HCT116 (cell line): ENCODE results near the gene OGDHL. TPM values are rescaled to one million over a fixed set of nuclear protein-coding genes. Genes with fewer than 3 reads are reported as not detected.

ENCODE experiments used
- ATAC-seq: fragments of 200-7000 bp; cut with Tn5 transposase; 2 replicates; pipeline ENCODE4 v1.9.1; 2020; ENCODE audit warnings: mild to moderate bottlenecking, moderate library complexity
- BruUV-seq: library from RNA; stranded (reverse); fragments of 400-500 nt; replicated peaks from 2 replicates; lab custom pipeline; 2021; lab: Mats Ljungman, UMichigan
- CTCF ChIA-PET: fragments of 300-600 bp; sonication (Branson Sonifier 250); formaldehyde crosslinking; loops from one replicate; lab custom pipeline; 2021; ENCODE audit warnings: antibody characterized with exemption; lab: Charles Lee
- POLR2A ChIA-PET: fragments of 300-600, 350-600 bp; sonication (Branson Sonifier 250); formaldehyde crosslinking; loops from one replicate; lab custom pipeline; 2021; ENCODE audit warnings: antibody characterized with exemption; lab: Charles Lee
- RAD21 ChIA-PET, 2 experiments: fragments of 300-600 bp; sonication (Branson Sonifier 250); formaldehyde crosslinking; loops; one replicate each; lab custom pipeline; 2023; ENCODE audit warnings: low total read pairs in 2 of 2; ENCODE audit not compliant: uncharacterized antibody in 2 of 2, unreplicated experiment in 2 of 2, low non-redundant PET in 1 of 2; lab: Charles Lee
- DNase-seq: peaks from one replicate; pipeline ENCODE4 v3.0.0-alpha.2; 2010; ENCODE audit warnings: low read depth, low spot score
- H2AFZ ChIP-seq: fragments of 200-600 bp; shearing (Covaris generic), sonication (generic); 2 replicates; pipeline ENCODE4 v1.6.1; 2017; ENCODE audit warnings: low read depth, mixed run types, mixed read lengths, antibody characterized with exemption, low read length; ENCODE audit not compliant: poor library complexity, severe bottlenecking
- H3K27ac ChIP-seq: 2 replicates; pipeline ENCODE4 v1.5.1; 2012; ENCODE audit warnings: low read depth, low read length
- H3K27me3 ChIP-seq: fragments of 200-600 bp; sonication (generic); 2 replicates; pipeline ENCODE4 v1.6.1; 2016; ENCODE audit warnings: mixed run types, low read length, mixed read lengths; ENCODE audit not compliant: insufficient read depth
- H3K36me3 ChIP-seq, 2 experiments: fragments of 200-500 bp in 1 of 2; fragments of 200-600 bp in 1 of 2; sonication (Bioruptor generic) in 1 of 2; sonication (generic) in 1 of 2; 2 replicates each; pipeline versions ENCODE4 v1.5.1 to v1.6.1; 2014 to 2016; ENCODE audit warnings: low read length in 2 of 2, inconsistent platforms in 1 of 2, mixed read lengths in 1 of 2, mixed run types in 1 of 2; ENCODE audit not compliant: insufficient read depth in 2 of 2, control insufficient read depth in 1 of 2
- H3K4me1 ChIP-seq, 2 experiments: fragments of 200-600 bp in 1 of 2; sonication (generic) in 1 of 2; 2 replicates each; pipeline versions ENCODE4 v1.5.1 to v1.6.1; 2012 to 2017; ENCODE audit warnings: low read length in 2 of 2, inconsistent platforms in 1 of 2, mild to moderate bottlenecking in 1 of 2, mixed read lengths in 1 of 2, mixed run types in 1 of 2, moderate library complexity in 1 of 2; ENCODE audit not compliant: insufficient read depth in 2 of 2, control insufficient read depth in 1 of 2
- H3K4me2 ChIP-seq: fragments of 200-600 bp; sonication (generic); 2 replicates; pipeline ENCODE4 v1.6.1; 2017; ENCODE audit warnings: mixed run types, low read length, mixed read lengths
- H3K4me3 ChIP-seq, 2 experiments: fragments of 200-600 bp in 1 of 2; sonication (generic) in 1 of 2; replicated peaks in 1 of 2; 2 replicates each; pipeline ENCODE4 v1.5.1; 2011 to 2016; ENCODE audit warnings: low read length in 2 of 2, control low read depth in 1 of 2, low read depth in 1 of 2, mild to moderate bottlenecking in 1 of 2, mixed read lengths in 1 of 2, mixed run types in 1 of 2
- H3K79me2 ChIP-seq: fragments of 200-600 bp; sonication (generic); 2 replicates; pipeline ENCODE4 v1.6.1; 2017; ENCODE audit warnings: mild to moderate bottlenecking, mixed run types, low read length, moderate library complexity, mixed read lengths; ENCODE audit not compliant: insufficient read depth
- H3K9ac ChIP-seq: fragments of 200-600 bp; sonication (generic); 2 replicates; pipeline ENCODE4 v1.6.1; 2016; ENCODE audit warnings: low read length, mixed read lengths
- H3K9me2 ChIP-seq: fragments of 200-600 bp; sonication (generic), shearing (Covaris generic); 2 replicates; pipeline ENCODE4 v1.6.1; 2017; ENCODE audit warnings: mixed run types, mild to moderate bottlenecking, moderate library complexity; ENCODE audit not compliant: insufficient read depth
- H3K9me3 ChIP-seq, 2 experiments: fragments of 200-500 bp in 1 of 2; fragments of 200-600 bp in 1 of 2; sonication (Bioruptor generic) in 1 of 2; sonication (generic) in 1 of 2; 2 replicates each; pipeline ENCODE4 v1.6.1; 2014 to 2017; ENCODE audit warnings: low read length in 2 of 2, mixed read lengths in 2 of 2, inconsistent platforms in 1 of 2, low read depth in 1 of 2, mild to moderate bottlenecking in 1 of 2, mixed run types in 1 of 2, moderate library complexity in 1 of 2; ENCODE audit not compliant: control insufficient read depth in 1 of 2, insufficient read depth in 1 of 2
- H4K20me1 ChIP-seq: fragments of 200-600 bp; sonication (generic), shearing (Covaris generic); 2 replicates; pipeline ENCODE4 v1.6.1; 2017; ENCODE audit warnings: mixed run types, mild to moderate bottlenecking, moderate library complexity; ENCODE audit not compliant: insufficient read depth
- CEBPB ChIP-seq: IDR thresholded peaks from 2 replicates; pipeline ENCODE4 v1.6.1; 2012; ENCODE audit warnings: low read depth
- ELF1 ChIP-seq: IDR thresholded peaks from 2 replicates; pipeline ENCODE4 v1.6.1; 2012; ENCODE audit warnings: low read depth, borderline replicate concordance
- EZH2 ChIP-seq: fragments of 200-600 bp; sonication (generic); IDR thresholded peaks from 2 replicates; pipeline ENCODE4 v1.6.1; 2017; ENCODE audit warnings: antibody characterized with exemption, mixed run types
- JUND ChIP-seq: IDR thresholded peaks from 2 replicates; pipeline ENCODE4 v1.6.1; 2012
- POLR2A ChIP-seq: IDR thresholded peaks from 2 replicates; pipeline ENCODE4 v1.7.0; 2011; ENCODE audit warnings: borderline replicate concordance; ENCODE audit not compliant: insufficient read depth, insufficient read length; ENCODE audit errors: extremely low read depth
- POLR2AphosphoS5 ChIP-seq: IDR thresholded peaks from 2 replicates; pipeline ENCODE4 v1.6.1; 2011; ENCODE audit warnings: mild to moderate bottlenecking, low read depth, low read length, moderate library complexity
- SIN3A ChIP-seq: IDR thresholded peaks from 2 replicates; pipeline ENCODE4 v1.6.1; 2012; ENCODE audit warnings: low read depth
- SRF ChIP-seq: IDR thresholded peaks from 2 replicates; pipeline ENCODE4 v1.6.1; 2012; ENCODE audit warnings: low read depth
- YY1 ChIP-seq: IDR thresholded peaks from 2 replicates; pipeline ENCODE4 v1.6.1; 2011; ENCODE audit warnings: low read length, low read depth, moderate library complexity, mild to moderate bottlenecking; ENCODE audit not compliant: insufficient replicate concordance; ENCODE audit errors: extremely low read depth
- intact Hi-C: fragments of 100-400 bp; cut with micrococcal nuclease; formaldehyde crosslinking; loops from 2 replicates; pipeline ENCODE4 v1.10.0; 2022
- total RNA-seq: library from RNA; stranded (reverse); gene quantifications from one replicate; pipeline ENCODE4 v1.2.1, GENCODE V29; 2021; ENCODE audit not compliant: unreplicated experiment
- TF ChIP-seq, protein P1 (sequence below): IDR thresholded peaks from 2 replicates; pipeline ENCODE4 v1.6.1; 2012
- TF ChIP-seq, protein P2 (sequence below): IDR thresholded peaks from 2 replicates; pipeline ENCODE4 v1.6.1; 2011; ENCODE audit warnings: mild to moderate bottlenecking, low read length, moderate library complexity; ENCODE audit not compliant: insufficient replicate concordance; ENCODE audit errors: extremely low read depth
- TF ChIP-seq, protein P3 (sequence below): IDR thresholded peaks from 2 replicates; pipeline ENCODE4 v1.6.1; 2012; ENCODE audit warnings: low read depth

Gene OGDHL
- total RNA-seq, 1 experiment from 2014 or later: 16.3 TPM

DNA sequence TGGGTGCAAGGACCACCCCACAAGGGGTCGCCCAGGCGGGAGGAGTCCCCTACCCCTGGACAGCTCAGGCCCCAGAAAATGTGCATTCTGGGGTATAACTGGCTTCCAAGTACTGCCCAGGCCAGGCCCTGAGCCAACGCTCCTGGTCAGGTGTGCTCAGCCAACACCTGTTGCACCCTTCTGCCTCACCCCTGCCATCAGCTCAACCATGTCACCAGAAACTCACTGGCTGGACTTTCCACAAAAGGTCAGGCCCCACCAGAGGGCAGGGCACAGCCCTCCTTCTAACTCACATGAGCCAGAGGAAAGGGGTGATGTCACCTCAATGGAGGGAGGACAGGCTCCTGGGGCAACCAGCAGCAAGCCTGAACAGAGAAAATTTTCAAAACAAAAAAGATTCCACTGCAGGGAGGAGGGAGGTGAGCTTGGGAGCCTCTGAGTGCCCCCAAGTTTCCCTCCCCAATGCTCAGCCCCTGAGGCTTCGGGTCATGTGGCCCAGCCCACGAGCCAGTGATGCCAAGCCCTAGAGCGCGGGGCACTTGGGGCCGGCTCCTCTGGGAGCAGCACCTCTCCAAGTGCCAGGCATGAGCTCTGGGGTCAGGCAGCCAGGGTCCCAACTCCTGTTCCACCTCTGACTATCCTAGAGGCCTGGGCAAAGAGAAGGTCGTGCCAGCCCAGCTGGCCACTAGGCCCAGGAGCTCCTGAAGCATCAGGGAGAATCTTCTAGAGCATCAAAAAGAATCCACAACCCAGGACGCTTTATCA is 2.2 kb downstream of the OGDHL start:
- TF ChIP-seq ELF1 (no peak), SRF (no peak), EZH2 (no peak), SIN3A (no peak)
- TF ChIP-seq, protein P1, sequence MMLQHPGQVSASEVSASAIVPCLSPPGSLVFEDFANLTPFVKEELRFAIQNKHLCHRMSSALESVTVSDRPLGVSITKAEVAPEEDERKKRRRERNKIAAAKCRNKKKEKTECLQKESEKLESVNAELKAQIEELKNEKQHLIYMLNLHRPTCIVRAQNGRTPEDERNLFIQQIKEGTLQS: no peak
- Histone ChIP-seq H3K36me3 (no peaks in the 10 kb centered on the region), H3K9ac (no peak overlapping the region), H3K79me2 (no peaks in the 10 kb centered on the region), H3K9me2 (no peaks in the 10 kb centered on the region), H4K20me1 (no peaks in the 10 kb centered on the region), H3K4me1 (peaks cover 0 to 9% of the 10 kb centered on the region in 2 experiments; a peak in 3 of 4 replicates), H3K4me2 (no peak overlapping the region), H3K4me3 (no peak overlapping the region), H3K9me3 (no peaks in the 10 kb centered on the region), H3K27me3 (peaks cover 9% of the 10 kb centered on the region; the same call in 1 of the 2 replicates), H2AFZ (no peak overlapping the region), H3K27ac (no peak overlapping the region)
- DNase-seq (no peak), ATAC-seq (no peak)
- ChIA-PET POLR2A (no interaction called here), RAD21 (no interaction called here), CTCF (no interaction called here)
- no TSS peak for BruUV-seq
- intact Hi-C loops: loop anchor here (5.0 kb wide), 1 partner anchor 153 kb away; no protein-coding TSS in a partner anchor

DNA sequence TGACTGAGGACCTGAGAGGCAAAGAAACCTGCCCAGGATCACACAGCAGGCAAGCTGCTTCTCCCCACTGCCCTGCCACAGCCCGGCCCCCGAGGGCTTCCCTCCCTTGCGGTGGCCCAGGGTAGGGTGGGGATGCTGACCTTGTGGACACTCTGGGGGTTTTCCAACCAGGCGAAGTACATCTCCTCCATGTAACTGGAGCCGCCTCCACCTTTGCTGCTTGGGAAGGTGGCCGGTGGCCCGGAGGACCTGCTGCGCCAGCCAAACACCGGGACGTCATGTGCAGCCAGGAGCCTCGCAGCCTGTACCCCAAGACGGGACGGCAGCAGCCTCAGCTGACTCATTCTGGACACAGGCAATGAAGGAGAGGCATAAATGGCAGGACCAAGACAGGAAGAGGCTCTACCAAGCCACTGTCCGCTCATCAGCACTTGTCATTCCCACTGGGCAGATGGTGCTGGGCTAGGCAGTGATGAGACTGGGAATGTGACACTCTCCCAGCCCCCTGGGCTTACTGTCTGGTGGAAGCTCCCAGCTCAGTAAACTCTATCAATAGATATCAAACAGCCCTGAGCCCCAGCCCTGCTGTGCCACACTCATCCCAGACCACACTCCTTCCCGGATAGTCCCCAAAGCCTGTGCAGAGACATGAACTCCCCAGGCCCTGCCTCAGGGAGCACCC is 3.7 kb downstream of the OGDHL start:
- H3K36me3 ChIP-seq: peaks cover 0 to 3% of the 10 kb centered on the region in 2 experiments; a peak in 1 of 4 replicates
- ATAC-seq: no peak
- H3K27ac ChIP-seq: no peak overlapping the region
- no peak overlapping the region for H2AFZ ChIP-seq
- no TSS peak for BruUV-seq
- ChIA-PET CTCF (no interaction called here), RAD21 (no interaction called here), POLR2A (no interaction called here)
- H3K9me3 ChIP-seq: no peaks in the 10 kb centered on the region
- no peak overlapping the region for H3K9ac ChIP-seq
- no peak overlapping the region for H3K4me3 ChIP-seq
- H3K27me3 ChIP-seq: 0 out of 2 replicates have a peak, but pooled peaks cover 2% of the 10 kb centered on the region
- H4K20me1 ChIP-seq: no peaks in the 10 kb centered on the region
- DNase-seq: no peak
- no peak overlapping the region for H3K4me2 ChIP-seq
- no peaks in the 10 kb centered on the region for H3K9me2 ChIP-seq
- intact Hi-C loops: no loop called here
- H3K4me1 ChIP-seq: peaks cover 0 to 9% of the 10 kb centered on the region in 2 experiments; a peak in 3 of 4 replicates
- H3K79me2 ChIP-seq: no peaks in the 10 kb centered on the region
- TF ChIP-seq, protein P1: no peak
- TF ChIP-seq CEBPB (no peak), YY1 (no peak), POLR2AphosphoS5 (no peak), JUND (no peak), POLR2A (no peak)
- TF ChIP-seq, protein P2, sequence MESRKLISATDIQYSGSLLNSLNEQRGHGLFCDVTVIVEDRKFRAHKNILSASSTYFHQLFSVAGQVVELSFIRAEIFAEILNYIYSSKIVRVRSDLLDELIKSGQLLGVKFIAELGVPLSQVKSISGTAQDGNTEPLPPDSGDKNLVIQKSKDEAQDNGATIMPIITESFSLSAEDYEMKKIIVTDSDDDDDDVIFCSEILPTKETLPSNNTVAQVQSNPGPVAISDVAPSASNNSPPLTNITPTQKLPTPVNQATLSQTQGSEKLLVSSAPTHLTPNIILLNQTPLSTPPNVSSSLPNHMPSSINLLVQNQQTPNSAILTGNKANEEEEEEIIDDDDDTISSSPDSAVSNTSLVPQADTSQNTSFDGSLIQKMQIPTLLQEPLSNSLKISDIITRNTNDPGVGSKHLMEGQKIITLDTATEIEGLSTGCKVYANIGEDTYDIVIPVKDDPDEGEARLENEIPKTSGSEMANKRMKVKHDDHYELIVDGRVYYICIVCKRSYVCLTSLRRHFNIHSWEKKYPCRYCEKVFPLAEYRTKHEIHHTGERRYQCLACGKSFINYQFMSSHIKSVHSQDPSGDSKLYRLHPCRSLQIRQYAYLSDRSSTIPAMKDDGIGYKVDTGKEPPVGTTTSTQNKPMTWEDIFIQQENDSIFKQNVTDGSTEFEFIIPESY: no peak
- TF ChIP-seq, protein P3, sequence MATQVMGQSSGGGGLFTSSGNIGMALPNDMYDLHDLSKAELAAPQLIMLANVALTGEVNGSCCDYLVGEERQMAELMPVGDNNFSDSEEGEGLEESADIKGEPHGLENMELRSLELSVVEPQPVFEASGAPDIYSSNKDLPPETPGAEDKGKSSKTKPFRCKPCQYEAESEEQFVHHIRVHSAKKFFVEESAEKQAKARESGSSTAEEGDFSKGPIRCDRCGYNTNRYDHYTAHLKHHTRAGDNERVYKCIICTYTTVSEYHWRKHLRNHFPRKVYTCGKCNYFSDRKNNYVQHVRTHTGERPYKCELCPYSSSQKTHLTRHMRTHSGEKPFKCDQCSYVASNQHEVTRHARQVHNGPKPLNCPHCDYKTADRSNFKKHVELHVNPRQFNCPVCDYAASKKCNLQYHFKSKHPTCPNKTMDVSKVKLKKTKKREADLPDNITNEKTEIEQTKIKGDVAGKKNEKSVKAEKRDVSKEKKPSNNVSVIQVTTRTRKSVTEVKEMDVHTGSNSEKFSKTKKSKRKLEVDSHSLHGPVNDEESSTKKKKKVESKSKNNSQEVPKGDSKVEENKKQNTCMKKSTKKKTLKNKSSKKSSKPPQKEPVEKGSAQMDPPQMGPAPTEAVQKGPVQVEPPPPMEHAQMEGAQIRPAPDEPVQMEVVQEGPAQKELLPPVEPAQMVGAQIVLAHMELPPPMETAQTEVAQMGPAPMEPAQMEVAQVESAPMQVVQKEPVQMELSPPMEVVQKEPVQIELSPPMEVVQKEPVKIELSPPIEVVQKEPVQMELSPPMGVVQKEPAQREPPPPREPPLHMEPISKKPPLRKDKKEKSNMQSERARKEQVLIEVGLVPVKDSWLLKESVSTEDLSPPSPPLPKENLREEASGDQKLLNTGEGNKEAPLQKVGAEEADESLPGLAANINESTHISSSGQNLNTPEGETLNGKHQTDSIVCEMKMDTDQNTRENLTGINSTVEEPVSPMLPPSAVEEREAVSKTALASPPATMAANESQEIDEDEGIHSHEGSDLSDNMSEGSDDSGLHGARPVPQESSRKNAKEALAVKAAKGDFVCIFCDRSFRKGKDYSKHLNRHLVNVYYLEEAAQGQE: no peak
